ENCODE measurements around the gene RAB5B. TPM values are rescaled to one million over a fixed set of nuclear protein-coding genes. Genes with fewer than 3 reads are reported as not detected.
"Not testable (repeated sequence)": the region's sequence is repeated elsewhere in the genome, so short reads cannot be mapped to it uniquely, and the experiment has no call there.

Gene RAB5B
- total RNA-seq, 1 experiment from 2014 or later: 61.0 TPM

DNA sequence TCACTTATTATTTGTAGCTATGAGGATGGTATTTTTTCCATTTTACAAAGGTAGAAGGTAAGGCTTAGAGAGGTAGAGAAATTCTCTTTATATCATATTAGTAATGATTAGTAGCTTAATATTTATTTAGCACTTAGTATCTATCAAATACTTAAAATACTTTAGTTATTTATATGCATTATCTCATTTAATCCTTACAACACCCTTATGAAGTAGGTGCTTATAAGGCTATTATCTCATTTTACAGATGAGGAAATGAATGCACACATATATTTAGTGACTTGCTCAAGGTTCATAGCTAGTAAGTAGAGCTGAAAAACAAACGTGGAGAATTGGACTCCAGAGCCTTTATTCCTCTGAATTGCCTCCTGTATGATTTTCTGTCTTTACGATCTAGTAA lies 11.0 kb downstream of the RAB5B start:
- Histone ChIP-seq H3K27me3 (no peaks in the 10 kb centered on the region), H3K27ac (no peak overlapping the region), H3K4me3 (no peak overlapping the region), H3K4me1 (peaks cover 12% of the 10 kb centered on the region), H3K36me3 (peaks cover 39% of the 10 kb centered on the region), H3K9me3 (replicated peaks) (no peaks in the 10 kb centered on the region)
- DNase-seq: no peak

DNA sequence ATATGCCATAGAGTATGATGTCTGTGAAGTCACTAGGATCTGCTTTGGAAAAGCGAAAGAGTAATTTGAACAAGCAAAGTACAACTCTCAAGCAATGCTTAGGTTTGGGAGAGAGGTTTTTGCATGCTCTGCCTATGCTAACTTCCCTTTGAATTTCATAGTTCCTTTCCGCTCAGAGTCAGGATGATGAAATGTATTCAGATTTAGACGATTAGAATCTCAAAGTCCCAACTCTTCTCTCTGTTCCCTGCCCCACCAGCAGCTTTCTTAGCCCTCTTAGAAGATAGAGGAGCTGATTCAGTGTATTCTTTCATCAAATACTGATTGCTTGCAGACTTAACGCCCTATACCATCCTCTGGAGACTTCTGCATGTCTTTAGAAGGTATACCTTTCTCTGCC lies 11.5 kb downstream of the RAB5B start:
- no peak overlapping the region for H3K27ac ChIP-seq
- peaks cover 12% of the 10 kb centered on the region for H3K4me1 ChIP-seq
- H3K4me3 ChIP-seq: no peak overlapping the region
- no peaks in the 10 kb centered on the region for H3K27me3 ChIP-seq
- no peaks in the 10 kb centered on the region for H3K9me3 ChIP-seq (replicated peaks)
- no peak for DNase-seq
- H3K36me3 ChIP-seq: peaks cover 39% of the 10 kb centered on the region

DNA sequence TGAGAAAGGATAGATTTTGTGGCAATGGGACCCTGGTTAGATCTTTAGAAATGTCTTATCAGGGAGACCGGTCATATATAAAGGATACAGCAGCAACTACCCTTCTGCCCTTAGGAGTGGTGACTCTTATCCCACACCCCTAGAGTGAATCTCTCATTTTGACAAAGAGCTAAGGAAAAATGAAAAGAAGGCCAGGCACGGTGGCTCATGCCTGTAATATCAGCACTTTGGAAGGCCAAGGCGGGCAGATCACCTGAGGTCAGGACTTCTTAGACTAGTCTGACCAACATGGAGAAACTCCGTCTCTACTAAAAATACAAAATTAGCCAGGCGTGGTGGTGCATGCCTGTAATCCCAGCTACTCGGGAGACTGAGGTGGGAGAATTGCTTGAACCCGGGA lies 12.1 kb downstream of the RAB5B start:
- not testable (repeated sequence) for H3K9me3 ChIP-seq (replicated peaks); H3K27ac ChIP-seq; H3K27me3 ChIP-seq; H3K4me3 ChIP-seq
- peak in 1 of 2 experiments; percentile 14 for DNase-seq
- Histone ChIP-seq H3K36me3 (peaks cover 40% of the 10 kb centered on the region), H3K4me1 (peaks cover 12% of the 10 kb centered on the region)

DNA sequence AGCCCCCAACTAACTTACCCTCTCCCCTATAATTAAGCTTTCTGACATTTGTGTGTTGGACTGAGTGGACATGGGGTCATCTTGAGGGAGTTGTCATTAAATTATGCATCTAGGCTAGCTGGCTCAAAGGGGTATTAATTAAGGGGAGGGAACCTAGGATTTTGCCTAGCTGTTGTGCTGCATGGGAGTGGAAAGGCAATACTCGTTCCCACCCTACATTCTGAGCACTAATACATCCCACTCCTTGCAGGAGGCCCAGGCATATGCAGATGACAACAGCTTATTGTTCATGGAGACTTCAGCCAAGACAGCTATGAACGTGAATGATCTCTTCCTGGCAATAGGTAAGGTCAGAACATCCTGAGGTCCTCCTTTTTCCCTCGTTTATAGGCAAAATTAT lies 17.2 kb downstream of the RAB5B start:
- no peak overlapping the region for H3K4me3 ChIP-seq
- no peak overlapping the region for H3K27ac ChIP-seq
- H3K4me1 ChIP-seq: no peaks in the 10 kb centered on the region
- no peak for DNase-seq
- no peaks in the 10 kb centered on the region for H3K27me3 ChIP-seq
- H3K36me3 ChIP-seq: peaks cover 43% of the 10 kb centered on the region
- no peaks in the 10 kb centered on the region for H3K9me3 ChIP-seq (replicated peaks)

DNA sequence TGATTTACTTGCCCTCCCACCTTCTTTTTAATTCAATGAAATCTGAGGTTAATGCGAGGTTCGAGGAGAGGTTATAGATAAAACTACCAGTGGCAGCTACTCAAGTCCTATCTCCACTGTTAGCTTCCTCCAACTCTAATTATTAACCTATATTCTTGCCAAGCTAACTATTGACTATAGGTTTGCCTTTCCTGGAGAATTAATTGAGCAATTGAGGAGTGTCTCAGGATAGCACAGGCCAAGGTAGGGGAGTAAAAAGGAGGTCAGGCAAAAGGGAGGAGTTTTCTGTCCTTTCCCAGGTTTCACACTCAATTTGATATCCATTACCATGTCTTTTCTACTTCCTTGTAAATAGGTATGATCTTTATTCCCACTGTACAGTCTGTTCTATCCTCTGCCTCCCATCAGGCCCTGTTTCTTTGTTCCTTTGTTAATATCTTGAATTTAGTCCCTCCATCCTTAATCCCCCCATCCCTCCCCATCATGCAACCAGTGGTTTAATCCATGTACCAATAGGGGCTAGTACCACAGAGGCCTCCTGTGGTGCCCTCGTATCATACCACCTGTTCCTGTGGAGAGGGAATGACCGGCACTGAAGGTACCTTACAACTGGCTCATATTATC lies 19.5 kb downstream of the RAB5B start:
- DNase-seq: no peak
- peaks cover 30% of the 10 kb centered on the region for H3K36me3 ChIP-seq
- H3K4me1 ChIP-seq: no peaks in the 10 kb centered on the region
- no peaks in the 10 kb centered on the region for H3K27me3 ChIP-seq
- H3K27ac ChIP-seq: no peak overlapping the region
- H3K9me3 ChIP-seq (replicated peaks): no peaks in the 10 kb centered on the region
- H3K4me3 ChIP-seq: no peak overlapping the region

DNA sequence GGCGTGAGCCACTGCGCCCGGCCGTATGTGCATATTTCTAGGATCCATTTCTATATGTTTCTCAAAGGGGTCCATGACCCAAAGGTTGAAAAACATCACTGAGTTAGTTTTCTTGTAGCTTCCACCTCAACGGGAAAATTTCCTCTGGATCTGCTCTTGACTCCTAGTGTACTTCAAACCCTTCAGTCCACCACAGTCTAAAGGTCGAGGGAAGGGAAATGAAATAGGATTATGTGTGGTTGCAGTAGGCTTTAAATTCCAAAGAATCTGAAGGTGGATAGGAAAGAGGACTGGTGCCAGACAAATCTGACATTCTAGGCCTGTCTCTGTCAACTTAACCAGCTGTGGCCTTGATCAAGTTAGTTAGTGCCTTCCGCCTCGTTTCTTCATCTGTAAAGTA lies 21.5 kb downstream of the RAB5B start:
- no peak overlapping the region for H3K27ac ChIP-seq
- no peaks in the 10 kb centered on the region for H3K27me3 ChIP-seq
- H3K4me1 ChIP-seq: no peaks in the 10 kb centered on the region
- no peaks in the 10 kb centered on the region for H3K9me3 ChIP-seq (replicated peaks)
- H3K4me3 ChIP-seq: no peak overlapping the region
- no peak for DNase-seq
- H3K36me3 ChIP-seq: peaks cover 19% of the 10 kb centered on the region

DNA sequence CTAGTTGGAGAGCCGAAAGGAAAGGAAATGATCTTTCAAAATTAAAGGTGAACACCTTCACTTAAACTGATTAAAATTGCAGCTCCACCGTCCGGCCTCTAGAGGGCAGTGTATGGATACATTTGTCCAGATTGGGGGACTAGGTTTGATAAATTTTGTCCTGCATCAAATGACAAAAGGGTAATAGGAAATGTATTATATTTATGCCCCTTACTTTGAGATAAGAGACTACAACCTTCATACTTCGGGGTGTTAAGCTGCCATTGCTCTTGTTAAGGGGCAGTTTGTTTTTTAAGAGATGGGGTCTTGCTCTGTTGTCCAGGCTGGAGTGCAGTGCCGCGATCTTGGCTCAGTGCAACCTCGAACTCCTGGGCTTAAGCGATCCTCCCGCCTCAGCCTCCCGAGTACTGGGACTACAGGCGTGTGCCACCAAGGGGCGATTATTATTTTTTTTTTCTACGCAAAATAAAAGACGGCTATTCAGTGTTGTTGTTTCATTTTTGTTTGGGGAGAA lies 22.4 kb downstream of the RAB5B start:
- Histone ChIP-seq H3K27me3 (no peaks in the 10 kb centered on the region), H3K4me3 (peak overlapping the region; percentile 59), H3K27ac (no peak overlapping the region), H3K4me1 (no peaks in the 10 kb centered on the region), H3K9me3 (replicated peaks) (no peaks in the 10 kb centered on the region), H3K36me3 (peaks cover 10% of the 10 kb centered on the region)
- peak; percentile 31 to 77 for DNase-seq

DNA sequence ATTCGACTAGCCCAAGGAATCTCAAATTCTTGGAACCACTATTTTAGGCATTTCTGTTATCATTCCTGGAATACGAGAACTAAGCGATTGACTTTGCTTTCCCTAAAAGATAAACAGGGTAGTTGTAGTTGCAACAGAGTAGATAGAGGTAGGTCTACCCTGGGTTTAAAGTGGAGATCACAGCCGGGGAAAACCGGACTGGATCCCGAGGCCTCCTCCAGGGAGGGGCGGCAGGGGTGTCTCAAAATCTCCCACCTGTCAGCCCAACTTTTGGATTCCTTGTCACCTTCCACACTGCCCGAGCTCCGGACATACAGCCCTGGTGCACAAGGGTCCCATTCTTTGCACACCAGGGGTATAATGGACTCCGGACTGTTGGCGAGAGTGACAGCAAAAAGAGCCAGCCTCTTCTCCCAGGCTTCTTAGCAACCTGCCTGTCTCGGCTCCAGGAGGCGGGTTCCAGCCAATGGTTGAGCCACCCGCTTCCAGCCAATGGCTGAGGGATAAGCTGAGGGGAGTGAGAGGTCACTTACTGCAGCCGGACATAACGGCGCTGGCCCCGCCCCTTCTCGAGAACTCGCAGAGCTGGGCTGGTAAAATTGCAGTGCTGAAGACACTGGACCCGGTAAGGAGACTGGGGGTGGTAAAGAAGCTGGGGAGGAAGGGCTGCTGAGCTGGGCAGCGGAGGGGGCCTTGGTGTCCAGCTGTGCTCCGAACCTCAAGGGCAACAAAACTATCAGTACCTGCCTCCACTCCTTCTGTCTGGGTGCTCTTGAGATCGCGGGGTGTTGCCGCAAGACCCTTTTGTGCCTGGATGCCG lies 23.0 kb downstream of the RAB5B start, which contains the start of gene SUOX:
Gene SUOX (plus strand): TSS at position 562 of the 820 bp plus-strand sequence. CDS start 4,946 bp downstream, outside the sequence.
- no peaks in the 10 kb centered on the region for H3K9me3 ChIP-seq (replicated peaks)
- no peaks in the 10 kb centered on the region for H3K27me3 ChIP-seq
- H3K4me1 ChIP-seq: no peaks in the 10 kb centered on the region
- peaks cover 8% of the 10 kb centered on the region; the same call in 1 of the 2 replicates for H3K36me3 ChIP-seq
- no peak within 1 kb of the TSS for H3K27ac ChIP-seq
- peak within 1 kb of the TSS; percentile 59 for H3K4me3 ChIP-seq
- peak; percentile 94 to 95 for DNase-seq

DNA sequence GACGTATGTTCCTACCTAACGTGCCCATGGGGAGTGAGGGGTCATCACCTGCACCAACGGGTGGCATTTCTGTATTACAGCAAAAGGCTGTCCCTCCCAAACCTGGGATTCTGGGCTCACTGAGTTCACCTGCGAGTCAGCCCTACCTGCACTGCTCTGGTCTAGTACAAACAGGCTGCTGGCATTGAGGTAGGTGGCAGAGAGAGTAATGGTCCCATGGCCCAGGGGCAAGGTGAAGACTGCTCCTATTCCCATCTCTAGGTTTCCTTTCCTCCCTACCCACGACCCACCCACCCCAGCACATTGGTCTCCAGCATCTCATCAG lies 23.6 kb downstream of the RAB5B start:
- Histone ChIP-seq H3K4me1 (no peaks in the 10 kb centered on the region), H3K27me3 (no peaks in the 10 kb centered on the region), H3K27ac (no peak overlapping the region), H3K9me3 (replicated peaks) (no peaks in the 10 kb centered on the region), H3K36me3 (peaks cover 4% of the 10 kb centered on the region; the same call in 1 of the 2 replicates), H3K4me3 (peak overlapping the region; percentile 59)
- DNase-seq: no peak

DNA sequence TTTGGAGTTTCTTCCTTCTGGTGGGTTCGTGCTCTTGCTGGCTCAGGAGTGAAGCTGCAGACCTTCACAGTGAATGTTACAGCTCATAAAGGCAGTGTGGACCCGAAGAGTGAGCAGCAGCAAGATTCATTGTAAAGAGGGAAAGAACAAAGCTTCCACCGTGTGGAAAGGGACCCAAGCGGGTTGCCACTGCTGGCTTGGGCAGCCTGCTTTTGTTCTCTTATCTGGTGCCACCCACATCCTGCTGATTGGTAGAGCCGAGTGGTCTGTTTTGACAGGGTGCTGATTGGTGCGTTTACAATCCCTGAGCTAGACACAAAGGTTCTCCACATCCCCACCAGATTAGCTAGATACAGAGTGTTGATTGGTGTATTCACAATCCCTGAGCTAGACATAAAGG lies 25.6 kb downstream of the RAB5B start:
- DNase-seq; H3K27ac ChIP-seq; H3K9me3 ChIP-seq (replicated peaks); H3K27me3 ChIP-seq; H3K4me1 ChIP-seq; H3K36me3 ChIP-seq; H3K4me3 ChIP-seq: not testable (repeated sequence)

DNA sequence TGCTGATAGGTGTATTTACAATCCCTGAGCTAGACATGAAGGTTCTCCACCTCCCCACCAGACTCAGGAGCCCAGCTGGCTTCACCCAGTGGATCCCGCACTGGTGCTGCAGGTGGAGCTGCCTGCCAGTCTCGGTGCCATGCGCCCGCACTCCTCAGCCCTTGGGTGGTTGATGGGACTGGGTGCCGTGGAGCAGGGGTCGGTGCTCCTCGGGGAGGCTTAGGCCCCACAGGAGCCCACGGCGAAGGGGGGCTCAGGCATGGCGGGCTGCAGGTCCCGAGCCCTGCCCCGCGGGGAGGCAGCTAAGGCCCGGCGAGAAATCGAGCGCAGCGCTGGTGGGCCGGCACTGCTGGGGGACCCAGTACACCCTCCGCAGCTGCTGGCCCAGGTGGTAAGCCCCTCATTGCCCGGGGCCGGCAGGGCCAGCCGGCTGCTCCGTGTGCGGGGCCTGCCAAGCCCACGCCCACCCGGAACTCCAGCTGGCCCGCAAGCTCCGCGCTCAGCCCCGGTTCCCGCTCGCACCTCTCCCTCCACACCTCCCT lies 26.2 kb downstream of the RAB5B start:
- not testable (repeated sequence) for H3K4me3 ChIP-seq; H3K27me3 ChIP-seq; H3K4me1 ChIP-seq; H3K27ac ChIP-seq; DNase-seq; H3K9me3 ChIP-seq (replicated peaks); H3K36me3 ChIP-seq

DNA sequence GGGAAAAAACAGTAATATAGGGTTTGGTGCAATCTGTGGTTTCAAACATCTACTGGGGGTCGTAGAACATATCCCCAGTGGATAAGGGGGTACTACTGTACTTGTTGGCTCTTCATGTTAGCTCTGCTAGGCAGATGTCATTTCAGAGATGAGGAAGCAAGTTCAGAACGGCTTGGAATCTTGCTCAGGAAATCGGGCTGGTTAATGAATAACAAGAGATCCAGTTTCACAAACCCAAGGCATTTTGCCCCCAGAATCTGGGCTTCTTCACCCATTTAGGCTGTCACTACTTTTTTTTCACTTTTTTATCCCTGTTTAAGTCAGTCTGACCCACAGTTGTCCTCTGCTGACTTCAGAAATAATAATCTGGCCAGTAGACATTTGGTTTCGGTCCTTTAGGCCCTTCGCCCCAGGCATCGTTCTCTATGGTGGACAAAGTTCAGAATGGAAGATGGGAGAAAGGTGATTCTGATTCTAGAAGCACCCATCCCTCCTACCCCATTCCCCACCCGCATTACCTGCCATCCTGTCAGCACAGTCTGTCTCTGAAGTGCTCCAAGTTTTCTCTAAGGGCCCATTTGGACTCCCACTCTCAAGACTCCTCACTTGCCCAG lies 27.7 kb downstream of the RAB5B start:
- DNase-seq: no peak
- Histone ChIP-seq H3K36me3 (no peaks in the 10 kb centered on the region; the same call in 1 of the 2 replicates), H3K4me1 (no peaks in the 10 kb centered on the region), H3K27ac (no peak overlapping the region), H3K9me3 (replicated peaks) (no peaks in the 10 kb centered on the region), H3K4me3 (no peak overlapping the region), H3K27me3 (no peaks in the 10 kb centered on the region)

DNA sequence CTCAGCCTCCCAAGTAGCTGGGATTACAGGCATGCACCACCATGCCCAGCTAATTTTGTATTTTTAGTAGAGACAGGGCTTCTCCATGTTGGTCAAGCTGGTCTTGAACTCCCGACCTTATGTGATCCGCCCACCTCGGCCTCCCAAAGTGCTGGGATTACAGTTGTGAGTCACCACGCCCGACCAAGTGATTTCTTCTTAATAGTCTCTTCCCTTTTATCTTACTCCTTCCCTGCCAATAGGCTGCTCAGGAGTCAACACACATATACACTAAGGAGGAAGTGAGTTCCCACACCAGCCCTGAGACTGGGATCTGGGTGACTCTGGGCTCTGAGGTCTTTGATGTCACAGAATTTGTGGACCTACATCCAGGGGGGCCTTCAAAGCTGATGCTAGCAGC lies 29.5 kb downstream of the RAB5B start:
- H3K9me3 ChIP-seq (replicated peaks); H3K27ac ChIP-seq; H3K36me3 ChIP-seq; H3K4me1 ChIP-seq; H3K27me3 ChIP-seq; DNase-seq; H3K4me3 ChIP-seq: not testable (repeated sequence)

DNA sequence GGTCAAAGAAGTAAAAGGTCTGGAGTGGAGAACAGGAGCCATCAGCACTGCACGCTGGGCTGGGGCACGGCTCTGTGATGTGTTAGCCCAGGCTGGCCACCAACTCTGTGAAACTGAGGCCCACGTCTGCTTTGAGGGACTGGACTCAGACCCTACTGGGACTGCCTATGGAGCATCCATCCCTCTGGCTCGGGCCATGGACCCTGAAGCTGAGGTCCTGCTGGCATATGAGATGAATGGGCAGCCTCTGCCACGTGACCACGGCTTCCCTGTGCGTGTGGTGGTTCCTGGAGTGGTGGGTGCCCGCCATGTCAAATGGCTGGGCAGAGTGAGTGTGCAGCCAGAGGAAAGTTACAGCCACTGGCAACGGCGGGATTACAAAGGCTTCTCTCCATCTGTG lies 30.3 kb downstream of the RAB5B start:
- Histone ChIP-seq H3K4me1 (no peaks in the 10 kb centered on the region), H3K36me3 (no peaks in the 10 kb centered on the region; the same call in 1 of the 2 replicates), H3K4me3 (no peak overlapping the region), H3K9me3 (replicated peaks) (no peaks in the 10 kb centered on the region), H3K27me3 (no peaks in the 10 kb centered on the region), H3K27ac (no peak overlapping the region)
- DNase-seq: no peak
